Endothelial cell (in vitro differentiated cells): Measurements from ENCODE around the gene SLC41A2. TPM values are rescaled to one million over a fixed set of nuclear protein-coding genes. Genes with fewer than 3 reads are reported as not detected.

ENCODE experiments used
- DNase-seq: peaks from one replicate; pipeline ENCODE4 v3.0.0; 2021; ENCODE audit warnings: low spot score
- H3K27ac Mint-ChIP-seq: one replicate; pipeline ENCODE4 v1.8.0; 2021; ENCODE audit warnings: mixed read lengths, inconsistent platforms; ENCODE audit not compliant: unreplicated experiment
- H3K27me3 Mint-ChIP-seq: one replicate; pipeline ENCODE4 v1.8.0; 2021; ENCODE audit warnings: mild to moderate bottlenecking, moderate library complexity, mixed read lengths, inconsistent platforms; ENCODE audit not compliant: unreplicated experiment
- H3K36me3 Mint-ChIP-seq: one replicate; pipeline ENCODE4 v1.8.0; 2021; ENCODE audit warnings: mild to moderate bottlenecking, low read depth, mixed read lengths, inconsistent platforms; ENCODE audit not compliant: unreplicated experiment
- H3K4me1 Mint-ChIP-seq: one replicate; pipeline ENCODE4 v1.8.0; 2021; ENCODE audit warnings: mild to moderate bottlenecking, mixed read lengths, inconsistent platforms; ENCODE audit not compliant: unreplicated experiment
- H3K4me3 Mint-ChIP-seq: one replicate; pipeline ENCODE4 v1.8.0; 2021; ENCODE audit warnings: mild to moderate bottlenecking, mixed read lengths, inconsistent platforms; ENCODE audit not compliant: unreplicated experiment
- H3K9me3 Mint-ChIP-seq: one replicate; pipeline ENCODE4 v1.8.0; 2021; ENCODE audit warnings: mixed read lengths, inconsistent platforms; ENCODE audit not compliant: unreplicated experiment
- total RNA-seq: library from RNA; stranded (reverse); fragmentation: NEBNext Ultra II Directional; extraction: Animal tissue kit (Norgen Biotek cat#: 25700); gene quantifications from one replicate; pipeline ENCODE4 v1.2.1, GENCODE V29; 2021; ENCODE audit not compliant: unreplicated experiment
- TF ChIP-seq, protein P1 (sequence below): fragments of 200-600 bp; sonication (generic); IDR thresholded peaks from one replicate; pipeline ENCODE4 v1.5.0; 2021; ENCODE audit warnings: antibody characterized with exemption; ENCODE audit not compliant: unreplicated experiment

The SLC41A2 gene
- total RNA-seq, 1 donor from 2014 or later = 2.5 TPM

DNA sequence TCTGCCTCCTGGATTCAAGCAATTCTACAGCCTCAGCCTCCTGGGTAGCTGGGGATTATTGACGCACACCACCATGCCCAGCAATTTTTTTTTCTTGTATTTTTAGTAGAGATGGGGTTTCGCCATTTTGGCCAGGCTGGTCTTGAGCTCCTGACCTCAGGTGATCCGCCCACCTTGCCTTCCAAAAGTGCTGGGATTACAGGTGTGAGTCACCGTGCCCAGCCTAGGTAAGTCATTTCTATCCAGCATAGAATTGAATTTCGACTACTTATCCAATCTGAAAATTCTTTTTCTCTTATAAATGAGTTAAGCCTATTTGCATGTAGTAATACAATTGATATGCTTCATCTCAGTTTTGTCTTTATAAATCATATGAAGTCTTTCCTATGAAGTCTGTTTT is 15.2 kb upstream of the SLC41A2 start:
- H3K27ac Mint-ChIP-seq = no peak overlapping the region

DNA sequence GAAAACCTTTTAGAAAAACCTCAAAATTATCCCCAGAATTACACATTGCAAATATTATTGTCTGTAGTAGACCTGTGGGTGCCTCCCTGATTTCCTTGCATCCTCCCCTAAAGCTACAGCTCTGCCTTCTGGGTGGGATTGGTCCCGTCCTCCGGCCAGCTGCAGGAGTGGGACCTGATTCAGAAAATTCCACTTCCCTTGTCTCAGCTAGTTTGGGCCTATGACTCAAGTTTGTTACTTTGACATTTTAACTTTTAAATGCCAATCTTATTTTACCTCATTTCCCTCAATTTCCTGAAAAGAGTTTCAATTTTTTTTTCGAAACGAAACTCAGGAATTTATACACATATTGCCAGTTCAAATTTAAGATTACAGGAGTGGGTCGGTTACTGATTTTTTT is 13.2 kb upstream of the SLC41A2 start:
- Mint-ChIP-seq H3K4me3 (no peak overlapping the region), H3K36me3 (no peaks in the 10 kb centered on the region), H3K9me3 (no peaks in the 10 kb centered on the region), H3K27ac (no peak overlapping the region), H3K27me3 (peaks cover 2% of the 10 kb centered on the region), H3K4me1 (no peaks in the 10 kb centered on the region)
- TF ChIP-seq, protein P1, sequence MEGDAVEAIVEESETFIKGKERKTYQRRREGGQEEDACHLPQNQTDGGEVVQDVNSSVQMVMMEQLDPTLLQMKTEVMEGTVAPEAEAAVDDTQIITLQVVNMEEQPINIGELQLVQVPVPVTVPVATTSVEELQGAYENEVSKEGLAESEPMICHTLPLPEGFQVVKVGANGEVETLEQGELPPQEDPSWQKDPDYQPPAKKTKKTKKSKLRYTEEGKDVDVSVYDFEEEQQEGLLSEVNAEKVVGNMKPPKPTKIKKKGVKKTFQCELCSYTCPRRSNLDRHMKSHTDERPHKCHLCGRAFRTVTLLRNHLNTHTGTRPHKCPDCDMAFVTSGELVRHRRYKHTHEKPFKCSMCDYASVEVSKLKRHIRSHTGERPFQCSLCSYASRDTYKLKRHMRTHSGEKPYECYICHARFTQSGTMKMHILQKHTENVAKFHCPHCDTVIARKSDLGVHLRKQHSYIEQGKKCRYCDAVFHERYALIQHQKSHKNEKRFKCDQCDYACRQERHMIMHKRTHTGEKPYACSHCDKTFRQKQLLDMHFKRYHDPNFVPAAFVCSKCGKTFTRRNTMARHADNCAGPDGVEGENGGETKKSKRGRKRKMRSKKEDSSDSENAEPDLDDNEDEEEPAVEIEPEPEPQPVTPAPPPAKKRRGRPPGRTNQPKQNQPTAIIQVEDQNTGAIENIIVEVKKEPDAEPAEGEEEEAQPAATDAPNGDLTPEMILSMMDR = no peak
- DNase-seq = no peak

More for the DNA sequence above, 15.2 kb upstream of the SLC41A2 start:
- Mint-ChIP-seq H3K27me3 (peaks cover 2% of the 10 kb centered on the region), H3K9me3 (no peaks in the 10 kb centered on the region), H3K4me3 (no peak overlapping the region), H3K36me3 (no peaks in the 10 kb centered on the region), H3K4me1 (no peaks in the 10 kb centered on the region)
- DNase-seq = no peak
- TF ChIP-seq, protein P1 = no peak

DNA sequence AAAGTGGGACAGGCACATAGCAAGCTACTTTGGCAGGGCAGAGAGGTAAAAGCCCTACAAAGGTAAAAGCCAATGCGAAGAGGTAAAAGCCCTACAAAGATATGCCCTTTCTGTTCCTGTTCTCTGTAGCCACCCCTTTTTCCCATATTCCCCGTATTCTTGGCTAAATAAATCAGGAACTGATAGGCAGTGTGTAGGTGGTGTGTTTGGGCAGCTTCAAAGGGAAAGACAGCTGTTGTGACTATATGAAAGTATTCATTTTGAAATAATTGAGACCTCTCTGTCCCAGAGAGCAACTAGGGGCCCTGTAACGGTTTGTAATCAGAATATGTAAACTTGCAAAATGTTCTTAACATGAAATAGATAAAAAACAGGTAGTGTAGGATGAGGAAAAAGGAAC is 11.3 kb upstream of the SLC41A2 start:
- Mint-ChIP-seq H3K36me3 (no peaks in the 10 kb centered on the region), H3K9me3 (no peaks in the 10 kb centered on the region), H3K27ac (no peak overlapping the region), H3K4me3 (no peak overlapping the region), H3K27me3 (peaks cover 2% of the 10 kb centered on the region), H3K4me1 (no peaks in the 10 kb centered on the region)
- TF ChIP-seq, protein P1 = no peak
- no peak for DNase-seq

DNA sequence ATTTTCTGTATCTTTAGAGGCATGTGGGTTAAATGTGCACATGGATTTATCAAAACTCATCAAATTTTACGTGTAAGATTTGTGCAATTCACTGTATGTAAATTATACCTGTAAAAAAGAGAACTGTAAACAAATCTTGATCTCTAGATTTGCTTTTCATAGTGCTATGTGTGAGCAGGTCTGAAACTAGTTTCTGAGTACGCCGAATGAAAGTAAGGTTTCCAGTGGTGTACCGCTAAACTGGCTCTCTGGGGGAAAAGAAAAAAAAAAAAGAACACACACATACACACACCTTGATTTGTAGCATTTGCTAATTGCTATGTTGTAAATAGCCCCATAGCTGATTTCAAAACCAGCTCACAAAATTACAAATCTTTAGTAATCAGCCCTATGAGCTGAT is 8.6 kb upstream of the SLC41A2 start:
- no peaks in the 10 kb centered on the region for H3K4me1 Mint-ChIP-seq
- DNase-seq = no peak
- H3K9me3 Mint-ChIP-seq = no peaks in the 10 kb centered on the region
- H3K27me3 Mint-ChIP-seq = peaks cover 2% of the 10 kb centered on the region
- no peaks in the 10 kb centered on the region for H3K36me3 Mint-ChIP-seq
- H3K4me3 Mint-ChIP-seq = no peak overlapping the region
- TF ChIP-seq, protein P1 = no peak
- no peak overlapping the region for H3K27ac Mint-ChIP-seq

DNA sequence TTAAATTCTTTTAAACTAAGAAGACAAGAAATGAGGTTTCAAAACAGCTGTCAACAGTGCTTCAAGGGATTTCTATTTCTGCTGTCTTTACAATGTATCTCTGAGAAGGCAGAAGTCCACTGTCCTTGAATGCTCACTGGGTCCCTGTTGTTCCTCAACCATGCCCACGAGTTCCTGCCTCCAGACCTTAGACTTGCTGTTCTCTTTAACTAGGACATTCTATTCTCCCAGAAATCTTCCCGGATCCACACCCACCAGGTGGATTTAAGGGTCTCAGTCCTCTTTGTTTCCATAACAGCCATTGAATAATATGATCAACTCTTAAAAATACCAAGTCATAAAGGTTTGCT is 6.7 kb upstream of the SLC41A2 start:
- TF ChIP-seq, protein P1 = no peak
- H3K36me3 Mint-ChIP-seq = no peaks in the 10 kb centered on the region
- peaks cover 2% of the 10 kb centered on the region for H3K27me3 Mint-ChIP-seq
- no peak overlapping the region for H3K4me3 Mint-ChIP-seq
- no peaks in the 10 kb centered on the region for H3K4me1 Mint-ChIP-seq
- no peak for DNase-seq
- no peak overlapping the region for H3K27ac Mint-ChIP-seq
- H3K9me3 Mint-ChIP-seq = no peaks in the 10 kb centered on the region
